K562 (cell line): Measurements from ENCODE around the gene SLC25A10. TPM values are rescaled to one million over a fixed set of nuclear protein-coding genes. Genes with fewer than 3 reads are reported as not detected.

ENCODE experiments used
- ARHGAP35 ChIP-seq: fragments of 450-650 bp; IDR thresholded peaks from 2 replicates; pipeline ENCODE4 v1.6.1; 2018; ENCODE audit not compliant: partially characterized antibody
- BRD4 ChIP-seq: fragments of 200-600 bp; sonication (generic); IDR thresholded peaks from 2 replicates; pipeline ENCODE4 v1.6.1; 2017; ENCODE audit warnings: inconsistent platforms
- CBFA2T2 ChIP-seq: fragments of 450-650 bp; conservative IDR thresholded peaks from 2 replicates; pipeline ENCODE4 v1.6.1; 2017; ENCODE audit warnings: mild to moderate bottlenecking
- FOXK2 ChIP-seq, 2 experiments: fragments of 450-650 bp; IDR thresholded peaks in 1 of 2; conservative IDR thresholded peaks in 1 of 2; 2 replicates each; pipeline ENCODE4 v1.6.1; 2016; ENCODE audit warnings: low read depth in 2 of 2, mild to moderate bottlenecking in 1 of 2
- FOXM1 ChIP-seq, 2 experiments: fragments of 450-650 bp in 1 of 2; sonication (generic) in 1 of 2; formaldehyde crosslinking in 1 of 2; IDR thresholded peaks; 2 replicates each; pipeline versions ENCODE4 v1.6.1 to v1.9.0; 2017 to 2022; ENCODE audit warnings: low read depth in 2 of 2, mild to moderate bottlenecking in 2 of 2, missing genetic modification reagents in 1 of 2, moderate library complexity in 1 of 2
- JUN ChIP-seq, 2 experiments: sonication (generic) in 1 of 2; formaldehyde crosslinking in 1 of 2; IDR thresholded peaks; 2 replicates each; pipeline versions ENCODE4 v1.6.1 to v1.8.0; 2012 to 2022; ENCODE audit warnings: borderline replicate concordance in 2 of 2, mild to moderate bottlenecking in 2 of 2, improper control_type of control experiment in 1 of 2, low read depth in 1 of 2, low read length in 1 of 2, missing genetic modification reagents in 1 of 2
- LCOR ChIP-seq: sonication (generic); formaldehyde crosslinking; IDR thresholded peaks from 2 replicates; pipeline ENCODE4 v1.8.0; 2022; ENCODE audit warnings: mild to moderate bottlenecking, missing genetic modification reagents
- MIER1 ChIP-seq: fragments of 450-650 bp; IDR thresholded peaks from 2 replicates; pipeline ENCODE4 v1.6.1; 2016; ENCODE audit warnings: antibody characterized with exemption, mild to moderate bottlenecking, low read depth
- NR2C2 ChIP-seq, 2 experiments: fragments of 200-800 bp in 1 of 2; sonication (Bioruptor generic) in 1 of 2; sonication (generic) in 1 of 2; formaldehyde crosslinking in 1 of 2; IDR thresholded peaks; 2 replicates each; pipeline versions ENCODE4 v1.6.1 to v1.8.0; 2016 to 2022; ENCODE audit warnings: mild to moderate bottlenecking in 1 of 2, missing compliant biosample characterization in 1 of 2, missing genetic modification characterization in 1 of 2, missing genetic modification reagents in 1 of 2
- PHB2 ChIP-seq: fragments of 450-650 bp; IDR thresholded peaks from 2 replicates; pipeline ENCODE4 v1.6.1; 2017; ENCODE audit warnings: low read depth
- SAFB2 ChIP-seq: fragments of 200-400 bp; formaldehyde crosslinking; IDR thresholded peaks from 2 replicates; pipeline ENCODE4 v1.6.1; 2018; ENCODE audit warnings: borderline replicate concordance, low read length, low read depth, moderate library complexity; ENCODE audit not compliant: severe bottlenecking
- ZKSCAN3 ChIP-seq: fragments of 250-450 bp; sonication (Bioruptor Pico); IDR thresholded peaks from 2 replicates; pipeline ENCODE4 v1.4.0; 2020
- ZNF3 ChIP-seq: fragments of 250-450 bp; sonication (Bioruptor Pico); IDR thresholded peaks from 2 replicates; pipeline ENCODE4 v1.5.0; 2021; ENCODE audit warnings: mild to moderate bottlenecking, moderate library complexity
- ZNF431 ChIP-seq: sonication (generic); formaldehyde crosslinking; IDR thresholded peaks from 2 replicates; pipeline ENCODE4 v1.8.0; 2022; ENCODE audit warnings: mild to moderate bottlenecking, missing genetic modification reagents
- polyA plus RNA-seq, 8 experiments: library from polyadenylated mRNA; depleted of rRNA in 4 of 8; stranded (reverse) in 5 of 8; unstranded in 3 of 8; fragments of >200 nt; fragmentation: Nextera tagmentation in 2 of 8; fragmentation: Illumina TruSeq in 1 of 8; extraction: Ambion mirVana in 2 of 8; extraction: Trizol in 1 of 8; gene quantifications; 2 replicates each; pipeline versions ENCODE4 v1.2.1 to v1.2.3, GENCODE V29; 2011 to 2014; ENCODE audit warnings: inconsistent platforms in 1 of 8, missing spikeins in 1 of 8
- total RNA-seq, 7 experiments: library from RNA; depleted of rRNA in 6 of 7; stranded (reverse); fragments of >200 nt in 6 of 7; fragmentation: Illumina TruSeq in 2 of 7; extraction: Trizol in 2 of 7; gene quantifications; 2 replicates each; pipeline versions ENCODE4 v1.2.1 to v1.2.3, GENCODE V29; 2011 to 2021; ENCODE audit warnings: low replicate concordance in 1 of 7
- TF ChIP-seq, protein P1 (sequence below), 2 experiments: fragments of 450-650 bp; IDR thresholded peaks; 2 replicates each; pipeline ENCODE4 v1.6.1; 2016; ENCODE audit warnings: mild to moderate bottlenecking in 2 of 2, borderline replicate concordance in 1 of 2, low read depth in 1 of 2, moderate library complexity in 1 of 2
- TF ChIP-seq, protein P2 (sequence below): fragments of 250-450 bp; sonication (Bioruptor Pico); IDR thresholded peaks from 2 replicates; pipeline ENCODE4 v1.9.0; 2021; ENCODE audit warnings: mild to moderate bottlenecking, inconsistent platforms

The SLC25A10 gene
- total and polyA plus RNA-seq, 9 of the 15 experiments (the other 6 are each of a cell fraction or from before 2014, with no cell fraction given): 0.10 to 85.6 (median 34.3) TPM

DNA sequence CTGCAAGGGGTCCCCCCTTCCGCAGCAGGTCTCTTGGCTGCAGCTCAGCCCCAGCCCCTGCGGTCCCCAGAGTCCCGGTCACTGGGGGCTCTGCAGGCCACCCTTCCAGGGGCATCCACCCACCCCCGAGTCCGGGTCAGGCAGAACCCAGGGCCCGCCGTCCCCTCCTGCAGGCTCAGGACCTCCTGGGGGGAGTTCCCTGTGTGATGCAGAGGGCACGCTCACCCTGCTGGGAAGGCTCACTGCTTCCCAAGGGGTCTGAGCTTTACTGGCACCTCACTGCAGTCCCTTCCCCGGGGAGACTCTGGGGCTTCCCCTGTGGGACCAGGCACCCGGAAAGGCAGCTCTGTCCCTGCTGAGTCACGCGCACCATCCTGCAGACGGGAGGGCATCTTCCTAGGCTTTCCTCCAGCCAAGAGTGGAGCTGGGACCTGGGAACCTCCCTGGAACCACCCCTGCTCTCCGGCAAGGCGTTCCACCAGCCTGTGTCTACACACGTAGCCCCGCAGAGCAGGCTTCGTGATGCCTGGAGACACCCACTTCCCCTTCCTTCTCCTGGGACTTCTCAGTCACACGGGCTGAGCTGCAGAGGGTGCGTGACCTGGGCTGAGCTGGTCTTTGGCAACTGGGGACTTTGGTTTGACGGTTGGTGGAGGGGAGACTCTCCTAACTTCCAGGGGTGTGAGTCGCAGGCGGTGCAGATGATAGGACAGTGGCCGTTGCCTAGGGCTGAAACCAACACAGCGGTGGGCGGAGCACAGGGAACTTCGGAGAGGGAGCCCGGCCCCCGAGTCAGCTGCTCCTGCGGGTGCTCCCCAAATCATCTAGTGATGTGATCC, 23.4 kb downstream of the SLC25A10 start (continued):
- TF ChIP-seq, protein P1, sequence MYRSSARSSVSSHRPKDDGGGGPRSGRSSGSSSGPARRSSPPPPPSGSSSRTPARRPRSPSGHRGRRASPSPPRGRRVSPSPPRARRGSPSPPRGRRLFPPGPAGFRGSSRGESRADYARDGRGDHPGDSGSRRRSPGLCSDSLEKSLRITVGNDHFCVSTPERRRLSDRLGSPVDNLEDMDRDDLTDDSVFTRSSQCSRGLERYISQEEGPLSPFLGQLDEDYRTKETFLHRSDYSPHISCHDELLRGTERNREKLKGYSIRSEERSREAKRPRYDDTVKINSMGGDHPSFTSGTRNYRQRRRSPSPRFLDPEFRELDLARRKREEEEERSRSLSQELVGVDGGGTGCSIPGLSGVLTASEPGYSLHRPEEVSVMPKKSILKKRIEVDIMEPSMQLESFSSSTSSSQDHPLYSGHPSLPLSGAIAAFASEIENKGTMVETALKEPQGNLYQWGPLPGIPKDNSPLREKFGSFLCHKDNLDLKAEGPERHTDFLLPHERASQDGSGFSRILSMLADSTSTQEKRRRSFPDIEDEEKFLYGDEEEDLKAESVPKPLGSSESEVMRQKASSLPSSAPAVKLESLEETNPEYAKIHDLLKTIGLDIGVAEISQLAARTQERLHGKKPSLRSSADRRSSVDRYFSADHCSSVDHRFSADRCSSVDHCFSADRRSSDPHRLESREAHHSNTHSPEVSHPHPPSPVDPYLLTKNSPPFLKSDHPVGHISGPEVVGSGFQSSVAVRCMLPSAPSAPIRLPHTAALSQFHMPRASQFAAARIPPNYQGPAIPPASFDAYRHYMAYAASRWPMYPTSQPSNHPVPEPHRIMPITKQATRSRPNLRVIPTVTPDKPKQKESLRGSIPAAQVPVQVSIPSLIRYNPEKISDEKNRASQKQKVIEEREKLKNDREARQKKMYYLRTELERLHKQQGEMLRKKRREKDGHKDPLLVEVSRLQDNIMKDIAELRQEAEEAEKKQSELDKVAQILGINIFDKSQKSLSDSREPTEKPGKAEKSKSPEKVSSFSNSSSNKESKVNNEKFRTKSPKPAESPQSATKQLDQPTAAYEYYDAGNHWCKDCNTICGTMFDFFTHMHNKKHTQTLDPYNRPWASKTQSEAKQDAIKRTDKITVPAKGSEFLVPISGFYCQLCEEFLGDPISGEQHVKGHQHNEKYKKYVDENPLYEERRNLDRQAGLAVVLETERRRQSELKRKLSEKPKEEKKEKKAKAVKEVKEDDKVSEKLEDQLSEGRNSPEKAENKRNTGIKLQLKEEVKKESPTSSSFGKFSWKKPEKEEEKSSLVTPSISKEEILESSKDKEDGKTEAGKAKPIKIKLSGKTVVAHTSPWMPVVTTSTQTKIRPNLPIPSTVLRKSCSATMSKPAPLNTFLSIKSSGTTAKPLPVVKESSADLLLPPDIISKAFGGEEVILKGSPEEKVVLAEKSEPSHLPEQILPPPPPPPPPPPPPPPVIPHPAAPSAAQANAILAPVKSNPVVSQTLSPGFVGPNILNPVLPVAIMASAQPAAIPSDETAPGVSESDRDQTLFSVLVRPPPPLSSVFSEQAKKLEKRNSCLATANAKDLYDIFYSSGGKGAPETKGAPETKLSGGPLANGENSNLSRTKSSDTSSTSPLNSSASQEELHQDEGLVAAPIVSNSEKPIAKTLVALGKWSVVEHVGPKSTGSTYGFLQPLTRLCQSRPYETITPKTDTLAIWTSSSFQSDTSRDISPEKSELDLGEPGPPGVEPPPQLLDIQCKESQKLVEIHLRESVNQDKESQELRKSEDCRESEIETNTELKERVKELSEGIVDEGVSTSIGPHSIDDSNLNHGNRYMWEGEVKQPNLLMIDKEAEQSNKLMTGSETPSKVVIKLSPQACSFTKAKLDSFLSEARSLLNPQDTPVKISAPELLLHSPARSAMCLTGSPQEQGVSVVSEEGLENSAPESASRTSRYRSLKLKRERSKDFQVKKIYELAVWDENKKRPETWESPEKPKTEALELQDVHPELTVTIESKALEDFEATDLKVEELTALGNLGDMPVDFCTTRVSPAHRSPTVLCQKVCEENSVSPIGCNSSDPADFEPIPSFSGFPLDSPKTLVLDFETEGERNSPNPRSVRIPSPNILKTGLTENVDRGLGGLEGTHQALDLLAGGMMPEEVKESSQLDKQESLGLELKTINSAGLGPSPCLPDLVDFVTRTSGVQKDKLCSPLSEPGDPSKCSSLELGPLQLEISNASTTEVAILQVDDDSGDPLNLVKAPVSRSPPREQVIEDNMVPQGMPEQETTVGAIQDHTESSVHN (IDR thresholded peaks at IDR 0.05; ENCODE audit: borderline replicate concordance in 1 of 2, low read depth in 1 of 2): no peak
- TF ChIP-seq NR2C2 (CRISPR knock-in tag; IDR thresholded peaks at IDR 0.05): no peak
- no peak for TF ChIP-seq NR2C2 (tag; IDR thresholded peaks at IDR 0.05)
- TF ChIP-seq ZKSCAN3 (CRISPR knock-in tag): no peak
- no peak for TF ChIP-seq ARHGAP35
- no peak for TF ChIP-seq ZNF3 (CRISPR knock-in tag)
- no peak for TF ChIP-seq MIER1
- no peak for TF ChIP-seq BRD4
- TF ChIP-seq JUN (IDR thresholded peaks at IDR 0.05; ENCODE audit: borderline replicate concordance, low read depth, low read length): no peak
- no peak for TF ChIP-seq JUN (CRISPR knock-in tag; IDR thresholded peaks at IDR 0.05; ENCODE audit: borderline replicate concordance)
- TF ChIP-seq PHB2: no peak
- TF ChIP-seq, protein P2, sequence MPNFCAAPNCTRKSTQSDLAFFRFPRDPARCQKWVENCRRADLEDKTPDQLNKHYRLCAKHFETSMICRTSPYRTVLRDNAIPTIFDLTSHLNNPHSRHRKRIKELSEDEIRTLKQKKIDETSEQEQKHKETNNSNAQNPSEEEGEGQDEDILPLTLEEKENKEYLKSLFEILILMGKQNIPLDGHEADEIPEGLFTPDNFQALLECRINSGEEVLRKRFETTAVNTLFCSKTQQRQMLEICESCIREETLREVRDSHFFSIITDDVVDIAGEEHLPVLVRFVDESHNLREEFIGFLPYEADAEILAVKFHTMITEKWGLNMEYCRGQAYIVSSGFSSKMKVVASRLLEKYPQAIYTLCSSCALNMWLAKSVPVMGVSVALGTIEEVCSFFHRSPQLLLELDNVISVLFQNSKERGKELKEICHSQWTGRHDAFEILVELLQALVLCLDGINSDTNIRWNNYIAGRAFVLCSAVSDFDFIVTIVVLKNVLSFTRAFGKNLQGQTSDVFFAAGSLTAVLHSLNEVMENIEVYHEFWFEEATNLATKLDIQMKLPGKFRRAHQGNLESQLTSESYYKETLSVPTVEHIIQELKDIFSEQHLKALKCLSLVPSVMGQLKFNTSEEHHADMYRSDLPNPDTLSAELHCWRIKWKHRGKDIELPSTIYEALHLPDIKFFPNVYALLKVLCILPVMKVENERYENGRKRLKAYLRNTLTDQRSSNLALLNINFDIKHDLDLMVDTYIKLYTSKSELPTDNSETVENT: 0 out of 2 replicates have a peak, but pooled peaks have one; percentile 21
- TF ChIP-seq LCOR (CRISPR knock-in tag): no peak
- no peak for TF ChIP-seq FOXM1 (IDR thresholded peaks at IDR 0.05; ENCODE audit: low read depth)
- no peak for TF ChIP-seq FOXM1 (CRISPR knock-in tag; IDR thresholded peaks at IDR 0.05; ENCODE audit: low read depth)
- TF ChIP-seq SAFB2: no peak
- TF ChIP-seq ZNF431 (CRISPR knock-in tag): no peak
- no peak for TF ChIP-seq CBFA2T2
- no peak for TF ChIP-seq FOXK2 (conservative IDR thresholded peaks at IDR 0.05 in 1 of 2, IDR thresholded peaks at IDR 0.05 in 1 of 2; ENCODE audit: low read depth in 2 of 2)
